ENCODE data around the gene ZNF485.

Gene ZNF485

GRCh38 chr10:43667317-43667731 lies 61.1 kb downstream of the ZNF485 start:
- DNase-seq (ENCODE audit: extremely low read depth in 1 of 2, low read depth in 1 of 2): no peak

All from activated CD8-positive, alpha-beta memory T cell treated with anti-CD3 and anti-CD28 coated beads for 1 hour (primary cell).